Activated naive CD8-positive, alpha-beta T cell (primary cell): ENCODE results near the gene HNRNPL.
A peak's percentile ranks its signal among the peaks of the same experiment; 100 is the strongest.
"Not testable (repeated sequence)": the region's sequence is repeated elsewhere in the genome, so short reads cannot be mapped to it uniquely, and the experiment has no call there.

Source experiments
- H3K27ac Mint-ChIP-seq: one replicate; pipeline ENCODE4 v1.8.0; 2021; ENCODE audit warnings: mixed read lengths
- H3K27me3 Mint-ChIP-seq: one replicate; pipeline ENCODE4 v1.8.0; 2021; ENCODE audit warnings: mixed read lengths
- H3K36me3 Mint-ChIP-seq: one replicate; pipeline ENCODE4 v1.8.0; 2021; ENCODE audit warnings: mixed read lengths
- H3K4me1 Mint-ChIP-seq: one replicate; pipeline ENCODE4 v1.8.0; 2021; ENCODE audit warnings: low read depth, mixed read lengths
- H3K4me3 Mint-ChIP-seq: one replicate; pipeline ENCODE4 v1.8.0; 2021; ENCODE audit warnings: mild to moderate bottlenecking, mixed read lengths
- H3K9me3 Mint-ChIP-seq: one replicate; pipeline ENCODE4 v1.8.0; 2021; ENCODE audit warnings: low read depth, mixed read lengths

The HNRNPL gene

DNA sequence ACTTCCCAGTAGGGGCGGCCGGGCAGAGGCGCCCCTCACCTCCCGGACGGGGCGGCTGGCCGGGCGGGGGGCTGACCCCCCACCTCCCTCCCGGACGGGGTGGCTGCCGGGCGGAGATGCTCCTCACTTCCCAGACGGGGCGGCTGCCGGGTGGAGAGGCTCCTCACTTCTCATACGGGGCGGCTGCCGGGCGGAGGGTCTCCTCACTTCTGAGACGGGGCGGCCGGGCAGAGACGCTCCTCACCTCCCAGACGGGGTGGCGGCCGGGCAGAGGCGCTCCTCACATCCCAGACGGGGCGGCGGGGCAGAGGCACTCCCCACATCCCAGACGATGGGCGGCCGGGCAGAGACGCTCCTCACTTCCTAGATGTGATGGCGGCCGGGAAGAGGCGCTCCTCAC, 6.0 kb upstream of the HNRNPL start:
- H3K9me3 Mint-ChIP-seq, H3K36me3 Mint-ChIP-seq, H3K4me3 Mint-ChIP-seq, H3K27me3 Mint-ChIP-seq, H3K27ac Mint-ChIP-seq: not testable (repeated sequence)
- peaks cover 33% of the 10 kb centered on the region for H3K4me1 Mint-ChIP-seq

DNA sequence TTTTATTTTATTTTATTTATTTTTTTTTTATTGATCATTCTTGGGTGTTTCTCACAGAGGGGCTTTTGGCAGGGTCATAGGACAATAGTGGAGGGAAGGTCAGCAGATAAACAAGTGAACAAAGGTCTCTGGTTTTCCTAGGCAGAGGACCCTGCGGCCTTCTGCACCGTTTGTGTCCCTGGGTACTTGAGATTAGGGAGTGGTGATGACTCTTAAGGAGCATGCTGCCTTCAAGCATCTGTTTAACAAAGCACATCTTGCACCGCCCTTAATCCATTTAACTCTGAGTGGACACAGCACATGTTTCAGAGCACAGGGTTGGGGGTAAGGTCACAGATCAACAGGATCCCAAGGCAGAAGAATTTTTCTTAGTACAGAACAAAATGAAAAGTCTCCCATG, 5.2 kb upstream of the HNRNPL start:
- H3K36me3 Mint-ChIP-seq, H3K27ac Mint-ChIP-seq, H3K27me3 Mint-ChIP-seq, H3K4me3 Mint-ChIP-seq, H3K9me3 Mint-ChIP-seq: not testable (repeated sequence)
- H3K4me1 Mint-ChIP-seq, result peaks cover 34% of the 10 kb centered on the region

GRCh38 chr19:38853214-38853613, 3.4 kb upstream of the HNRNPL start:
- peaks cover 8% of the 10 kb centered on the region for H3K36me3 Mint-ChIP-seq
- H3K4me3 Mint-ChIP-seq, result peak overlapping the region; percentile 91

GRCh38 chr19:38852231-38853044, 2.7 kb upstream of the HNRNPL start:
- H3K27ac Mint-ChIP-seq, result peak overlapping the region; percentile 97
- H3K36me3 Mint-ChIP-seq, result peaks cover 10% of the 10 kb centered on the region
- peak overlapping the region; percentile 91 for H3K4me3 Mint-ChIP-seq
- no peaks in the 10 kb centered on the region for H3K27me3 Mint-ChIP-seq
- peaks cover 47% of the 10 kb centered on the region for H3K4me1 Mint-ChIP-seq
- H3K9me3 Mint-ChIP-seq, result no peaks in the 10 kb centered on the region

More at GRCh38 chr19:38853214-38853613, 3.4 kb upstream of the HNRNPL start:
- Mint-ChIP-seq H3K27ac (peak overlapping the region; percentile 97), H3K4me1 (peaks cover 44% of the 10 kb centered on the region), H3K9me3 (no peaks in the 10 kb centered on the region), H3K27me3 (no peaks in the 10 kb centered on the region)

- Mint-ChIP-seq H3K27ac (peak overlapping the region; percentile 99), H3K36me3 (peaks cover 10% of the 10 kb centered on the region), H3K4me1 (peaks cover 46% of the 10 kb centered on the region), H3K27me3 (no peaks in the 10 kb centered on the region), H3K4me3 (peak overlapping the region; percentile 99), H3K9me3 (no peaks in the 10 kb centered on the region)
Measured at GRCh38 chr19:38851622-38852230, 1.9 kb upstream of the HNRNPL start.

- peak overlapping the region; percentile 99 for H3K27ac Mint-ChIP-seq
- no peaks in the 10 kb centered on the region for H3K9me3 Mint-ChIP-seq
- peaks cover 46% of the 10 kb centered on the region for H3K4me1 Mint-ChIP-seq
- peak overlapping the region; percentile 99 for H3K4me3 Mint-ChIP-seq
- H3K36me3 Mint-ChIP-seq, result peaks cover 10% of the 10 kb centered on the region
- no peaks in the 10 kb centered on the region for H3K27me3 Mint-ChIP-seq
Measured at GRCh38 chr19:38850976-38851621, 1.3 kb upstream of the HNRNPL start.

DNA sequence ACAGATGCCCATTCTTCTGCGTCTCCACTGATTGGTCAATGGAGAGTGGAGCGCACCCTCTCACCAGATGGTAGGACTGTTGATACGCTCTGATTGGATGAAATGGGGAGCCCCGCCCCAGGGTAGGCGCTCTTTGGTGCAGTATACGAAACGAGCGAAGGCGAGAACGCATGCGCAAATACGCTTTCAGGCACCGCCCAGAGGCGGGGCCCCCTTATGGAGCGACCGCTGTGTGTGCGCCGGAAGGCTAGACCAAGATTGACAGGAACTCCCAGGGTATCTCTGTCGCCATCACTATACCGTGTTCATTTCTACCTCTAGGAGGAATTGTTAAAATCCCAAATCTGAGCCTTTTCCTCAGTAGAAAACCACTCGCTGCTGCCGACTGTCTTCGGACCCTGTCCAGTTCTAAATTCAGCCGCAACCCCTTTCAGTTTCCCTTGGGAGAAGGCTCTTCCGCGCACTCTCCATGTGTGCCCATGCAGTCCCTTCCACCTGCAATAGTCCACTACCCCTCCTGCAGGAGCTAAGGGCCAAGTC, 720 bp upstream of the HNRNPL start:
- peaks cover 52% of the 10 kb centered on the region for H3K4me1 Mint-ChIP-seq
- H3K27ac Mint-ChIP-seq, result peak overlapping the region; percentile 99
- H3K27me3 Mint-ChIP-seq, result no peaks in the 10 kb centered on the region
- no peaks in the 10 kb centered on the region for H3K9me3 Mint-ChIP-seq
- H3K36me3 Mint-ChIP-seq, result peaks cover 10% of the 10 kb centered on the region
- peak overlapping the region; percentile 99 for H3K4me3 Mint-ChIP-seq

- Mint-ChIP-seq H3K27ac (peak overlapping the region; percentile 99), H3K4me1 (peaks cover 57% of the 10 kb centered on the region), H3K9me3 (no peaks in the 10 kb centered on the region), H3K27me3 (no peaks in the 10 kb centered on the region), H3K4me3 (peak overlapping the region; percentile 99), H3K36me3 (peaks cover 13% of the 10 kb centered on the region)
Measured at GRCh38 chr19:38849147-38849859, 483 bp downstream of the HNRNPL start.

- H3K4me3 Mint-ChIP-seq, result peak overlapping the region; percentile 99
- H3K9me3 Mint-ChIP-seq, result no peaks in the 10 kb centered on the region
- H3K27me3 Mint-ChIP-seq, result no peaks in the 10 kb centered on the region
- peaks cover 19% of the 10 kb centered on the region for H3K36me3 Mint-ChIP-seq
- H3K4me1 Mint-ChIP-seq, result peaks cover 62% of the 10 kb centered on the region
- peak overlapping the region; percentile 99 for H3K27ac Mint-ChIP-seq
Measured at GRCh38 chr19:38848299-38849146, 1.3 kb downstream of the HNRNPL start.

DNA sequence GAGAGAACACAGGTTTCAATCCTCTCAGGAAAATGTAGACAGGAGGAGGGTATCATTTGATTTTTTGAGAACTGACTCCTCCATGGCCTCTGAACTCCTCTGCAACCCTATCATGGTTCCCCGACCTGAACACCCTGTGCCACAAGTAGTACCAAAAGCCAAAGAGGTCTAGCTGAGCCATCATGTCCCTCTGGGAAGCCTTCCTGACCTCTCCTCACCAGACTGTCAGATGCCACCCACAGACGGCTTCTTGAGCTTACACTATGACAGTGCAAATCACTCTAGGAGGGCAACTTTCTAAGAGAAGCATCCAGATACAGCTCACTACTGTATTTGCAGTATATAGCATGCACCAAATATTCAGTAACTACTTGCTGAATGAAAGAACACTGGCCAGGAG, 3.7 kb downstream of the HNRNPL start:
- Mint-ChIP-seq H3K9me3 (no peaks in the 10 kb centered on the region), H3K27me3 (no peaks in the 10 kb centered on the region), H3K36me3 (peaks cover 28% of the 10 kb centered on the region), H3K4me3 (peak overlapping the region; percentile 67), H3K27ac (peak overlapping the region; percentile 98), H3K4me1 (peaks cover 76% of the 10 kb centered on the region)

DNA sequence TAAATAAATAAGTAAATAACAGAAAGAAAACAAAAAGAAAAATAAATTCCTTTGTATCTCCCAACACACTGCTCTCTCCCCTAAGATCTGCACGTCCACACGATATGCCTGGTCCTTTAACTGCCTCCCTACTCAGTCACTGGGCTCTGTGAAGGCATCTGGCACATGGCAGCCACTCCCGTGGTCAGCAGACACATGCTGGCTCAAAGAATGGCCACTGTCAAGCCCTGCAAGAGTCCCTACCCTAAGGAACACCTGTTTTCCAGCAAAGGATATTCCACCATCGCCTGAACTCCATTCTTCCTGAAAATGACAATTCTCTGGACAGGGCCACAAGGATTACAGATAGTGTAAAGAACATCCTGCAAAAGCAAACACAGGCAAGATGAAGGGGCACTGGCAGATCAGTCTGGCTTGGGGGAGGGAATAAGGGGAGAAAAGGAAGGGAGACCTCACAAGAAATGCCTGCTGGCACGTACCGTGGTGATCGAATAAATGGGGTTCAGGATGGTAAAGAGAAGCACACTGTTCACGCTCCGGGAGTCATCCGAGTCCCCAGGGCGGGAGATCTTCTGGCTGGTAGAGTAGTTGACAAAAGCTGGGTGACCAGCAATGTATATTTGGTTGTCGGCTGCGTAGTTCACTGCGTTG, 4.3 kb downstream of the HNRNPL start:
- H3K27ac Mint-ChIP-seq, result peak overlapping the region; percentile 98
- peaks cover 78% of the 10 kb centered on the region for H3K4me1 Mint-ChIP-seq
- peaks cover 28% of the 10 kb centered on the region for H3K36me3 Mint-ChIP-seq
- no peaks in the 10 kb centered on the region for H3K9me3 Mint-ChIP-seq
- H3K4me3 Mint-ChIP-seq, result peak overlapping the region; percentile 67
- H3K27me3 Mint-ChIP-seq, result no peaks in the 10 kb centered on the region

- Mint-ChIP-seq H3K36me3 (peaks cover 31% of the 10 kb centered on the region), H3K9me3 (no peaks in the 10 kb centered on the region), H3K27me3 (no peaks in the 10 kb centered on the region), H3K4me3 (peak overlapping the region; percentile 87), H3K4me1 (peaks cover 89% of the 10 kb centered on the region), H3K27ac (peak overlapping the region; percentile 98)
Measured at GRCh38 chr19:38844093-38844686, 5.6 kb downstream of the HNRNPL start.

DNA sequence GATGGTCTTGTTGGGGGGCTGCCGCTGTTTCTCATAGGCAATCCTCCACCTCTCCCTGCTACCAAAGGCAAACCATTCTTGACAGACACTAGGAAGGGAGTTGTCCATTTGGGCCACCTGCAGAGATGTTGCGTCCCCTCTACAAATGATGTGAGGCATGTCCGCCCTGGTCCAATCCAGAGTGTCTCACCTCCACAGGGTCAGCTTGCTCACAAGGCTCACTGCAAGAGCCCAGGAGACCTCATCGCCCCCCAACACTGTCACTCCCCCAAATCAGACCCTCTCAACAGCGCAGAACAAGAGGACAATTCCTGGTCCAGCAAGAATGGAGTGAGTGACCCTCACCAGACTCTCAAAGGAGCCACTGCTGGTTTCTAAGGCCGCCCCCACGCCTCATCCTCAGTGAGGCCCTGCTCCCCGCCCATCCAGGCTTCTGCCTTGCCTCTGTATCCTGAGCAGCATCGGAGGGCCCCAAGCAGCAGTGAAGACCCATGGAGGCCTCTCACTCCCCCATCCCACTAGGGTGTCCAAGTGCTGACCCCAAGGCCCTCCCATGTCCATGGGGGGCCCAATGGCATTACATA, 6.5 kb downstream of the HNRNPL start:
- Mint-ChIP-seq H3K4me1 (peaks cover 89% of the 10 kb centered on the region), H3K4me3 (peak overlapping the region; percentile 87), H3K27ac (peak overlapping the region; percentile 98), H3K27me3 (no peaks in the 10 kb centered on the region), H3K9me3 (no peaks in the 10 kb centered on the region), H3K36me3 (peaks cover 26% of the 10 kb centered on the region)
